GM21528 (cell line): Measurements from ENCODE around the gene GADD45GIP1.
"Not testable (repeated sequence)": the region's sequence is repeated elsewhere in the genome, so short reads cannot be mapped to it uniquely, and the experiment has no call there.

Source experiments
- ATAC-seq: cut with Tn5 transposase; IDR thresholded peaks from one replicate; pipeline ENCODE4 v1.9.1; 2021; ENCODE audit warnings: mild to moderate bottlenecking, moderate library complexity; ENCODE audit not compliant: unreplicated experiment, low FRiP score

The GADD45GIP1 gene

DNA sequence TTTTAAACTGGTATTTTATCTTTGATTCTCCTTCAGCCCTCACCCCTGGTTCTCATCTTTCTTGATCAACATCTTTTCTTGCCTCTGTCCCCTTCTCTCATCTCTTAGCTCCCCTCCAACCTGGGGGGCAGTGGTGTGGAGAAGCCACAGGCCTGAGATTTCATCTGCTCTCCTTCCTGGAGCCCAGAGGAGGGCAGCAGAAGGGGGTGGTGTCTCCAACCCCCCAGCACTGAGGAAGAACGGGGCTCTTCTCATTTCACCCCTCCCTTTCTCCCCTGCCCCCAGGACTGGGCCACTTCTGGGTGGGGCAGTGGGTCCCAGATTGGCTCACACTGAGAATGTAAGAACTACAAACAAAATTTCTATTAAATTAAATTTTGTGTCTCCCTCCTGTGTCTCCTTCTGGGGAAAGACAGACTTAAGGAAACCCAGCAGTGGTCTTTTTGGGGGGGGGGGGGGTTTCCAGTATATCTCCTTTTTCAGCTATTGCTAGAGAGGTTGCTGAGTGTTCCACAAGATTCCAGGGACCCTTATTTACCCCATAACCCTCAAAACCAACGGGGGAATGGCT is 12.8 kb downstream of the GADD45GIP1 start:
- ATAC-seq = no peak

DNA sequence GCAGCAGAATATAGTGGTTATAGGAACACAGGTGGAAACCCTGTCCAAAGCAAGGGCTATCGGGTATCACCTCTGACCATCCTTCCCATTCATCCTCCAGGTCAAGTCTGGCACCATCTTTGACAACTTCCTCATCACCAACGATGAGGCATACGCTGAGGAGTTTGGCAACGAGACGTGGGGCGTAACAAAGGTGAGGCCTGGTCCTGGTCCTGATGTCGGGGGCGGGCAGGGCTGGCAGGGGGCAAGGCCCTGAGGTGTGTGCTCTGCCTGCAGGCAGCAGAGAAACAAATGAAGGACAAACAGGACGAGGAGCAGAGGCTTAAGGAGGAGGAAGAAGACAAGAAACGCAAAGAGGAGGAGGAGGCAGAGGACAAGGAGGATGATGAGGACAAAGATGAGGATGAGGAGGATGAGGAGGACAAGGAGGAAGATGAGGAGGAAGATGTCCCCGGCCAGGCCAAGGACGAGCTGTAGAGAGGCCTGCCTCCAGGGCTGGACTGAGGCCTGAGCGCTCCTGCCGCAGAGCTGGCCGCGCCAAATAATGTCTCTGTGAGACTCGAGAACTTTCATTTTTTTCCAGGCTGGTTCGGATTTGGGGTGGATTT is 13.5 kb downstream of the GADD45GIP1 start:
- no peak for ATAC-seq

- ATAC-seq = no peak
Measured at GRCh38 chr19:12940897-12941296, 16.1 kb downstream of the GADD45GIP1 start.

GRCh38 chr19:12939975-12940423 is 17.0 kb downstream of the GADD45GIP1 start:
- ATAC-seq = no peak

- peak; percentile 7 for ATAC-seq
Measured at GRCh38 chr19:12938779-12939601, 18.0 kb downstream of the GADD45GIP1 start.

DNA sequence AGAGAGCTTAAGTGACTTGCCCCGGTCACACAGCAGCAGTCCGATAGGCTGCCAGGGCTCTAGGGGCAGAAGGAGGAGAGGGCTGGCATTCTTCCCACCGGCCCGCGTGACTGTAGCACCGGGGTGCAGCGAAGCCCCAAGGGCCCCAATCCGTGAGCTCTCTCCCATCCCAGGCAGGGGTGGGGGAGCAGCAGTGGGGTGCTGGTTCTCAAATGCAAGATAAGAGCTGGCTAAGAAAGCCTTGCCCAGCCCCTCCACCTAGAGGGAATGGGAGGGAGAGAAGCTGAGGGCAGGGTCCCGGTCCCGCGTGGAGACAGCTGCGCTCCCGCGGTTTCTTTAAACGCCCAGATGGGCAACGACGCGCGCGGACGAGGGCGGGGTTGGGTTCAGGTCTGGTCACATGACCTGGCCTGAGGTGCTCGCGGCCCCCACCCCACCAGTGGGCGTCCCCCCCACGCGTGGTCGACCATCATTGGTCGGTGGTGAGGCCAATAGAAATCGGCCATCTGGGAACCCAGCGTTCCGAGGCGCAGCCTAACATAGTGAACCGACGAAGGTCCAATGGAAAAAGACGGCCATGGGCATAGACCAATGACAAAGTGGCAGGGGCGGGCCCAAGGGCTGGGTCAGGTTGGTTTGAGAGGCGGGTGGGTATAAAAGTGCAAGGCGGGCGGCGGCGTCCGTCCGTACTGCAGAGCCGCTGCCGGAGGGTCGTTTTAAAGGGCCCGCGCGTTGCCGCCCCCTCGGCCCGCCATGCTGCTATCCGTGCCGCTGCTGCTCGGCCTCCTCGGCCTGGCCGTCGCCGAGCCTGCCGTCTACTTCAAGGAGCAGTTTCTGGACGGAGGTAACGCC is 18.9 kb downstream of the GADD45GIP1 start, which contains the start of gene CALR:
Gene CALR, plus strand, starts transcription at position 683 of the 852 bp plus-strand sequence. Its CDS starts 71 bp downstream, at position 754.
- peak; percentile 79 for ATAC-seq

DNA sequence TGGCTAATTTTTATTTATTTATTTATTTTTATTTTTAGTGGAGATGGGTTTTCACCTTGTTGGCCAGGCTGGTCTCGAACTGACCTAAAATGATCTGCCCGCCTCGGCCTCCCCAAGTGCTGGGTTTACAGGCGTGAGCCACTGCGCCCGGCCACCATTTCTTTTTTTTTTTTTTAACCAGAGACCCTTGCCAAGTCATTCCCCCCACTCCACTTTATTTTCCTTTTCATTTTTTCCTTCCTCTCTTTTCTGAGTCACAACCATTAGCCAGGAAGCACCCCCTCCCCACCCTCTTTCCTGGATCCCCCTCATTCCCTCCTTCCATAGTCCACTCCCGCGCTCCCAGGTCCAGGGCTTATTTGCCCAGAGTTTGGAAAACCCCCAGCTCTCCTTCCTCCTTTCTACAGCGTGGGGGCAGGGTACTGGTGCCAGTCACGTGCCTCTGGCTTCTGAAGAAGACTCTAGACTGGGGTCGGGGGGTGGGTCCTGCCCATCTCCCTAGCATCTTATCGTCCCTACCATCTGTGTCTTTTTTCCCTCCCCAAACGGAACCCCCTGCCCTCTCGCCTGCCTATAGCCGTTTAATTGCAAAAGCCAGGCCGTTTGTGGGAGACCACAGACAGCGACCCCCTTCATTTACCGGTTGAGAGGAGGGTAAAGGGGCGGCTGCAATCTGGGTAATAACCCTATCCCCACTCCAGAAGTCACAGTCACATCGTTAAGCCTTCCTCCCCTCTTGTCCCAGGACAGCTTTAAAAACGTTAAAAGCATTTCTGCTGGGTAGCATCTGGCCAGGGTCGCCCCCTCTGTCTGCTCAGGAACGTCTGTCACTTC is 19.7 kb downstream of the GADD45GIP1 start:
- ATAC-seq = no peak

- ATAC-seq = no peak
Measured at GRCh38 chr19:12936582-12936981, 20.4 kb downstream of the GADD45GIP1 start.

GRCh38 chr19:12935071-12935470 is 22.0 kb downstream of the GADD45GIP1 start:
- no peak for ATAC-seq

DNA sequence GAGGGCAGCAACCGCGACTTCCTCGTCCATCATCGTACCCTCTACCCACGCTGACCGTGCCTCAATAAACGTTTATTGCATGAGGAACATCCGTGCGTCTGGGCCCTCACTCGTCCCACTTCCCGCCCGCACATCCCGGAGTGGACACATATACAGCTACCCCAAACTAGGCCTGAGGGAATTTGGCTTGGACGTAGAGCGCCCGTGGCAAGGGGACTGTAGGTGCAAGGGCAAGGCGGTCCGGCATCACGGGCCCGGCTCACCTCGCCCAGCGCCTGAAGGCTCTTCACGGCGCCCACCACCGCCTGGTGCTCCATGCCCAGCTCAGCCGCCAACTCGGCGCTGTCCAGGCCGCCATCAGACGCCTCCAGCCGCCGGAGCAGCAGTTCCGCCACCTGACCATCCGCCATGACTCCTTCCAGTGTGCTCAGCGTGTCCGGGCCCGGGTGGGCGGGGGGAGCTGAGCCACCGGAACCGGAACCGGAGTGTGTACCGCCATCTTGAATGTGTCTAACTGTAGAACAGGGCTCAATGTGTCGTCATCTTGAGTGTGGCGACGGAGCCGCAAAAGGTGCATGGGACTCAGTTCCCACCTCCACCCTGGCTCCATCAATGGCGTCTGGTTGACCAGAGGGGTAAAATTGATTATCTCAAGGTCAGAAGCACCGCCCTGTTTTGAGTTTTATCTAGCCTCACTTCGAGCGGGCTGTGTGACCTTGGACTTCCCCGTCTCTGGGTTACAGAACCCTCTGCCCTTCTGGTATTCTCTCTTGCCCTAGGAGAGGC is 23.5 kb downstream of the GADD45GIP1 start, which contains the start of gene FARSA:
Gene FARSA, minus strand, starts transcription at position 425 of the 786 bp plus-strand sequence. Its CDS starts 15 bp downstream, at position 410.
- peak; percentile 40 for ATAC-seq

DNA sequence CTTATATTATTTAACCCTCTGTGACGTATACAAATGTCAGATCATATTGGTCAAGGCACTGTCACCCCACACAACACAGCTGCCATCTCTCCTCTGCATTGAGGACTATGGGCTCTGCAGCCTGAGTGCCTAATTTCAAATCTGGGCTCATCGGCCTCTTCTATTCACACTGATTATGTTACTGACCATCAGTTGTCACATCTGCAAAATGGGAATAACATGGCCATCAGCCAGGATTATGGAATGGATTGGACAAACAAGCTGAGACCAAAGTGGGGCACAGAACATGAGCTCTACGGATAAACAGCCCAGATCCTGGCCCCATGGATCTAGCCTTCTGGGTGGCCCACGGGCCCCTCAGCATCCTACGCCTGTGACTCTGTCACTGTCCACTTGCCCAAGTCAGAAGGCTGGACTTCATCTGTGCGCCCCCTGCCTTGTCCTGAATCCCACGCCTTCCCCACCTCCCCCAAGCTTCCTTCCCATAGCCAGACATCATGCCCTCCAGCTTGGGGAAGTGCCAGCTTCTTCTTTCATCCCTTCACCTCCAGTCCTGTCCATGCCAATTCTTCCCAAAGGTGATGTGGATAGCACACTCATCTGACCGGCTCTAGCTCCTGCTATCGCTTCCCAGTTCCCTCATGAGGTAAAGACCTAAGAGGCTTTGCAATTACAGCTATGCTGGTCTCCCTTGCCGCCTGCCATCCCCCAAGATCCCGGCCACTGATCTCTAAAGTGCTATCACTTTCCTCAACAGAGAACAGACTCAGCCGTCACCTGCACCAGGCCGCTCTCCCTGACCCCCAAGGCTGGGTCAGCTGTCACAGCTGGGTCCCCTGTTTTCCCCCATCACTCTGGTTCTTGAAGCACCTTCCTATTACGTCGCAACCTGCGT is 24.4 kb downstream of the GADD45GIP1 start:
- no peak for ATAC-seq

DNA sequence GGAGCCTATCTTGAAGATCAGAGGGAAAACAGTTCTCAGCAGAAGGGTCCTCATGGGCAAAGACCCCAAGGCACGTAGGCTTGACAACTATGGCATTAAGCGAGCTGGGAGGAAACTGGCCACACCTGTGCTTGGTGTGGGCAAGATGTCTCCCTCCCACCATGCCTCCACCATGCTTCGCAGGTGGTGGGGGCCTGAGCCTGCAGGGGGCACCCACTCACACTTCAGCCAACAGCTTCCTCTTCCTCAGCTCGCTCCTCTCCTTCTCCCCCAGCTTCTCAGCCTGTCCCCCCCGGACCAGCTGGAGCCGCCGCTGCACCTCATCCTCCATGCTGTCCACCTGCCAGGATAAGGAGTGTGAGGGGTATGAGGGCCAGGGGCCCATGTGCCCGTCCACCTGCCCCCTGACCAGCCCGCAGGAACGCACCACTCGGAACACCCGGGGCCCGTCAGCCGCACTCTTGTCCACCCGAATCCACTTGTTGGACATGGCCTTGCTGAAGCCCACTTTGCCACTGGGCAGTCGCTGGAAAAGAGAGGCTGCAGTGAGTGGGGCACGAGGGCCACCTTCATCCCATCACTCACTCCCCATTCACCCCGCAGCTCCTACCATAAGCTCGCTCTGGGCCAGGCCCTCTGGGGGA is 26.9 kb downstream of the GADD45GIP1 start:
- ATAC-seq = no peak

GRCh38 chr19:12924621-12925310 is 32.3 kb downstream of the GADD45GIP1 start:
- ATAC-seq = no peak

- ATAC-seq = no peak
Measured at GRCh38 chr19:12922959-12923358, 34.1 kb downstream of the GADD45GIP1 start.

- no peak for ATAC-seq
Measured at GRCh38 chr19:12921047-12921446, 36.0 kb downstream of the GADD45GIP1 start.

DNA sequence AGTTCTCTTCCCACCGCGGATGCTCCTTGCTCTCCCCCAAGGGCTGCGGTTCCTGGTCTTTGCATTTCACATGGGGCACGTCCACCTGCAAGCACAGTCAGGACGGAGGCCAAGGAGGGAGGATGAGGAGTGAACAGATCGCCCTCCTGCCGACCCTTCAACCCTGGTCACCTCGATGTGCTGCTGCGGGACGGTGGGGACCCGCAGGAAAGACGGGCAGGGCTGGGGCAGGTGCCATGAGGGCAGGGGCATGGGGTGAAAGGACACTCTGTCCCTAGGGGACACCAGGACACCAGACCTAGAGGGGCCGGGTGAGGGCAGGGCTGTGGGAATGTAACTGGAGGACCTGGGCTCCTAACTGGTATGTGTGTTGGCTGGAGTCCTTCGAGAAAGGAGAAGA is 38.8 kb downstream of the GADD45GIP1 start:
- no peak for ATAC-seq

DNA sequence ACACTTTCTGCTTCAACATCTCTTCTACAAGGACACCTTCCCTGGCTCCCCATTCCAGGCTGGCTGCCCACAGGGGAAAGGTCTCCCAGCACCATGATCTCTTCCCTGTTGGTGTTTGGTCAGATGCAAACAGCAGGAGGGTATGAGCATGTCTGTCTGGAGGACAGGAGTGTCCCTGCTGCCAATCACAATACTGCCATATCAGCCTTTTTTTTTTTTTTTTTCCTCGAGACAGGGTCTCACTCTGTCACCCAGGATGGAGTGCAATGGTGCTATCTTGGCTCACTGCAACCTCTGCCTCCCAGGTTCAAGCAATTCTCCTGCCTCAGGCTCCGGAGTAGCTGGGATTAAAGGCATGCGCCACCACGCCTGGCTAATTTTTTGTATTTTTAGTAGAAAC is 41.2 kb downstream of the GADD45GIP1 start:
- ATAC-seq = not testable (repeated sequence)
